GM12874 (cell line): Measurements from ENCODE around the gene MTHFD1L.

Experiments used
- TF ChIP-seq, protein P1 (sequence below): IDR thresholded peaks from 2 replicates; pipeline ENCODE4 v1.5.1; 2011; ENCODE audit warnings: low read depth, mild to moderate bottlenecking, control low read depth, low read length, moderate library complexity; ENCODE audit not compliant: insufficient read depth

Gene MTHFD1L

DNA sequence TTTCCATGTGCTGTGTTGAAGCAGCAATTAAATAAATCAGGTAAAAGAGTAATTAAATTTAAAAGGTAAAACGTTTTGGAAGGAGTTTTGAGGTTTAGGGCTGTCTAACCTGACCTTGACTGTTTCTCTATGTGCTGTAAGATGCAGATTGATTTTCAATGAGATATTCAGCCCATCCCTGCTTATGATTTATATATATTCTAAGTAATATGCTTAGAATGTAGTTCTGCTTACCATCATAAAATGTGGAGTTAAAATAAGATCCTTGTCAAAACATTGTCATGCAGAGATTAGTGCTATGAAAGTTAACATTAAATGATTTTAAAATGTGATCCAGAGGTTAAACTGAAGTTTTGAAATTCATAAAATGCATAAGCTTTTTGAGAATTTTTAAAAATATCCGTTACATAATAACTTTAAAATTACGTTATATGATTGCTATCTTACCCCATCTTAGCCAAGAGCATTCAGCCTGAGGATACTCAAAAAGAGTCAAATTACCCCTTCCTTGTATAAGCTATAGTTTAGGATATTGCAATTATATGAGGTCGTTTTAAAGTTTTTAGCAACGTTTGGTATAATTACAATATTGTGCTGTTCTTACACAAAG, 122.5 kb downstream of the MTHFD1L start:
- TF ChIP-seq, protein P1, sequence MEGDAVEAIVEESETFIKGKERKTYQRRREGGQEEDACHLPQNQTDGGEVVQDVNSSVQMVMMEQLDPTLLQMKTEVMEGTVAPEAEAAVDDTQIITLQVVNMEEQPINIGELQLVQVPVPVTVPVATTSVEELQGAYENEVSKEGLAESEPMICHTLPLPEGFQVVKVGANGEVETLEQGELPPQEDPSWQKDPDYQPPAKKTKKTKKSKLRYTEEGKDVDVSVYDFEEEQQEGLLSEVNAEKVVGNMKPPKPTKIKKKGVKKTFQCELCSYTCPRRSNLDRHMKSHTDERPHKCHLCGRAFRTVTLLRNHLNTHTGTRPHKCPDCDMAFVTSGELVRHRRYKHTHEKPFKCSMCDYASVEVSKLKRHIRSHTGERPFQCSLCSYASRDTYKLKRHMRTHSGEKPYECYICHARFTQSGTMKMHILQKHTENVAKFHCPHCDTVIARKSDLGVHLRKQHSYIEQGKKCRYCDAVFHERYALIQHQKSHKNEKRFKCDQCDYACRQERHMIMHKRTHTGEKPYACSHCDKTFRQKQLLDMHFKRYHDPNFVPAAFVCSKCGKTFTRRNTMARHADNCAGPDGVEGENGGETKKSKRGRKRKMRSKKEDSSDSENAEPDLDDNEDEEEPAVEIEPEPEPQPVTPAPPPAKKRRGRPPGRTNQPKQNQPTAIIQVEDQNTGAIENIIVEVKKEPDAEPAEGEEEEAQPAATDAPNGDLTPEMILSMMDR: no peak

DNA sequence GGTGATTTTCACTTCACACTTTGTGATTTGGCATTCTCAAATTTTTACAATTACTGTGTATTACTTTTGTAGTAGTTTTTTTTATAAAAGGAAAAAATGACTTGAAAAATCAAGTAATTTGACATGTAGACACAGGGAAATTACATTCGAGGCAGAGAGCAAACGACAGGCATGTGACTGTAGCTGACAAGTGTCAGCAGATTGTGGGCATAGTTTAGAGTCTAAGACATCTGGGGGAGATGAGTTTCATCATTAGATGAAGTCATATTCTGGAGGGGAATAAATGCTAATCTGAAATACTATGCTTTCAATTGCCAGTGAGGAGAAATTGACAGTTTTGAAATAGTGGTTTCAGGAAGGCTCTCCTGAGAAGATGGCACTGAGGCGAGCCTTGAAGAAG, 126.0 kb downstream of the MTHFD1L start:
- TF ChIP-seq, protein P1: no peak

DNA sequence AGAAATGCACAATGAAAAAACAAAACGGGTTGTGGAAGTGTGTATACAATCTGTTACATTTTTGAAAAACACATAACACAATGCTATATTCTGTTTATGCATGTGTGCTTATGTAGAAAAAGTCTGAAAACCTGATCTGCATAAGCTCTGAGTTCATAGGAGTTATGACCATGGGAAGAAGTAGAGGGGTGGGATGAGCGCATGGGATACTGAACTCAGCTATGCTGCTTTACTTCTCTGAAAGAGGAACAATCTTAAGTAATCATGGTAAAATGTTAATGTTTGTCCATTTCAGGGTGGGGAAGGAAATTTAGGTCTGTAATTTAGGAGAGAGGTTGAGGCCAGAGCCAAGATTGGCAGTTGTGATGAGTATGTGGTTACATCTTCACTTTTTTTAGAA, 126.8 kb downstream of the MTHFD1L start:
- TF ChIP-seq, protein P1: no peak

DNA sequence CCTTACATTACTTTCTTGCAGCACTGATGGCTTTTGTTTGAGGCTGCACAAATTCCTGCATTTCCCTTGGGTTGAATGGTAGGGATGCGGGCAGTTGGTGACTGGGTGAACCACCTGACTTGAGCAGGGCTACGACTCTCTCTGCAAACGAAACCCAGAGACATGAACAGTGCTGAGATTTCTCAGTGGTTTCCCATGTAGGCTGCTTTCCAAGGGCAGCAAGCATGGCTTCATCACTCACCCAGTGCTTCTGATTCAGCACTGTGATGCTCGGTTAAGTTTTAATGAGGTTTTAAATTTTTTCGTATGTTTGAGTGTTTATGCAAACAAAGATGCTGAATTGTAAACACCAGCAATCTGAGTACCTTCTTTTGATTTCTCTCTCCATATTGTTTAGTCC, 127.2 kb downstream of the MTHFD1L start:
- TF ChIP-seq, protein P1: no peak

DNA sequence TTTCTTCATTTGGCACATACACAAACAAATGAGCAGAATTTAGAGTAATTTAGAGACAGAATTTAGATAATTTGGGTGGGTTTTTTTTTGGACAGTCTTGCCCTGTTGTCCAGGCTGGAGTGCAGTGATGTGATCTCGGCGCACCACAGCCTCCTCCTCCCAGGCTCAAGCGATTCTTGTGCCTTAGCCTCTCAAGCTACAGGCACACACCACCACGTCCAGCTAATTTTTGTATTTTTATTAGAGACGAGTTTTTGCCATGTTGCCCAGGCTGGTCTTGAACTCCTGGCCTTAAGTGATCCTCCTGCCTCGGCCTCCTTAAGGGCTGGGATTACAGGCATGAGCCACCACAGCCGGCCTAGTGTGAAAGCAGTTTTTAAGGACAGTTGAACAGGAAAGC, 127.8 kb downstream of the MTHFD1L start:
- TF ChIP-seq, protein P1: no peak

DNA sequence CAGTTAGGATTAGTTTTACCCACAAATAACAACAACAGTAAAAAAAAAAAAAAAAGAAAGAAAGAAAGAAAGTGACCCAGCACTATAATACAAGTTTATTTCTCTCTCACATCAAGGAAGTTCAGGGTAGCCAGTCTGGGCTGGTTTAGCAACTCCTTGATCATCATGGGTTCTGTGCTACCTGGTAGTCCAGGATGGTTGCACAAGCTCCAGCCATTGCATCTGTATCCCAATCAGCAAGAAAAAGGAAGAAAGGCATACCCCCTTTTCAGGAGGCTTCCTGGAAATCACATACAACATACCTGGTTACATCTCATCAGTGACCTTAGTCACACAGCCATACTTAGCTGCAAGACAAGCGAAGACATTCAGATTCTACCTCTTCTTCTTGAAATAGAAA, 128.5 kb downstream of the MTHFD1L start:
- TF ChIP-seq, protein P1: no peak

DNA sequence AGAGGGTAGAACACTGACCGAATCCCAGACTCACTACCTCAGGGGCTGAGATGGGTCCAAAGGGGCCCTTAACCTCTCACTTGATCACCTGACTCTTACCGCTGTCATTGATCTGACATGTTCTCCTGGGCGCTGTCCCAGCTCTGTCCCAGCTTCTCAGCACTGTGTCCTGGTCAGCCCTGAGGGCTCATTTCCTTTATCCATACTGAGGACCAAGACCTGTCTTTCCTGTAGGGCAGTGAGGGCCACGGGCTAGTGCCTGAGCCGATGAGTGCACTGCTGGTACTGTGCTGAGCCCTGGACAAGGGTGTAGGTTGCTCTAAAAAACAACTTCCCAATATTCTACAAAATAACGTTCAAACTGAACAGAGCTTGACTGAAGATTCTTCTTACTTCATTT, 131.5 kb downstream of the MTHFD1L start:
- TF ChIP-seq, protein P1: no peak
